Lower leg skin (tissue), 4 donors: Measurements from ENCODE around the gene SYDE2. TPM values are rescaled to one million over a fixed set of nuclear protein-coding genes. Genes with fewer than 3 reads are reported as not detected.

Experiments used
- DNase-seq, 2 donors: peaks; one replicate each; pipeline ENCODE4 v3.0.0-alpha.2; 2019; ENCODE audit warnings: low spot score in 2 of 2
- H3K4me3 ChIP-seq: fragments of 200-600 bp; sonication (generic); 2 replicates; pipeline ENCODE4 v1.5.1; 2017; ENCODE audit warnings: mild to moderate bottlenecking, low read depth; ENCODE audit not compliant: poor library complexity, severe bottlenecking
- CTCF ChIP-seq, 3 donors: fragments of 450-650 bp; IDR thresholded peaks; one replicate each; pipeline ENCODE4 v1.5.1; 2016; ENCODE audit warnings: antibody characterized with exemption in 3 of 3, mild to moderate bottlenecking in 3 of 3, moderate library complexity in 2 of 3
- POLR2A ChIP-seq, 2 donors: fragments of 450-650 bp; IDR thresholded peaks; one replicate each; pipeline ENCODE4 v1.6.1; 2016 to 2017; ENCODE audit warnings: antibody characterized with exemption in 2 of 2, mild to moderate bottlenecking in 1 of 2, moderate library complexity in 1 of 2
- WGBS, 2 donors: methylation state at CpG; one replicate each; pipeline ENCODE4 v1.1.5; 2018; 5-methylcytosine and 5-hydroxymethylcytosine counted together
- intact Hi-C: fragments of 100-400 bp; cut with DNase I; formaldehyde crosslinking; loops from one replicate; pipeline ENCODE4 v1.15.0; 2023; ENCODE audit warnings: low total_unique reads
- total RNA-seq, 4 donors: library from RNA; depleted of rRNA; stranded (reverse); fragments of >200 nt; gene quantifications; one replicate each; pipeline ENCODE4 v1.1.0, GENCODE V29; 2016

Gene SYDE2
- total RNA-seq, 4 donors from 2014 or later = 8.6 to 12.5 (median 10.4) TPM

GRCh38 chr1:85203573-85204171 is 2.9 kb upstream of the SYDE2 start:
- H3K4me3 ChIP-seq = no peak overlapping the region
- DNase-seq = no peak
- intact Hi-C loops = loop anchor here (10.0 kb wide), 1 partner anchor 51 kb away; the partner anchor contains the start of gene C1orf52
- TF ChIP-seq CTCF (IDR thresholded peaks at IDR 0.05) (no peak), POLR2A (IDR thresholded peaks at IDR 0.05) (no peak)
- 44 to 45% methylated on average over 2 of the region's 2 CpGs for WGBS, 2 donors

- H3K4me3 ChIP-seq = no peak overlapping the region
- TF ChIP-seq CTCF (IDR thresholded peaks at IDR 0.05) (no peak), POLR2A (IDR thresholded peaks at IDR 0.05) (no peak)
- 78 to 85% methylated on average over 2 of the region's 2 CpGs for WGBS, 2 donors
- intact Hi-C loops = loop anchor here (10.0 kb wide), 1 partner anchor 52 kb away; the partner anchor contains the start of gene C1orf52
- DNase-seq = no peak
These were observed 2.0 kb upstream of the SYDE2 start for GRCh38 chr1:85202864-85203255.

GRCh38 chr1:85202092-85202863 is 1.5 kb upstream of the SYDE2 start:
- intact Hi-C loops = loop anchor here (10.0 kb wide), 1 partner anchor 53 kb away; the partner anchor contains the start of gene C1orf52
- DNase-seq = no peak
- 17% methylated on average over 14 of the region's 14 CpGs for WGBS, 2 donors
- H3K4me3 ChIP-seq = peak overlapping the region; percentile 74
- no peak for TF ChIP-seq POLR2A (IDR thresholded peaks at IDR 0.05)
- TF ChIP-seq CTCF (IDR thresholded peaks at IDR 0.05) = no peak

GRCh38 chr1:85201340-85202091 is 700 bp upstream of the SYDE2 start:
- TF ChIP-seq POLR2A (IDR thresholded peaks at IDR 0.05) = no peak
- H3K4me3 ChIP-seq = peak overlapping the region; percentile 74
- peak; percentile 49 to 93 for DNase-seq
- intact Hi-C loops = loop anchor here (10.0 kb wide), 1 partner anchor 53 kb away; the partner anchor contains the start of gene C1orf52
- 1% methylated on average over 28 to 52 of the region's 81 CpGs for WGBS, 2 donors

GRCh38 chr1:85199667-85200462 is 951 bp downstream of the SYDE2 start:
- intact Hi-C loops = loop anchor here (10.0 kb wide), 1 partner anchor 55 kb away; the partner anchor contains the start of gene C1orf52
- DNase-seq = no peak
- peak overlapping the region; percentile 74 for H3K4me3 ChIP-seq
- TF ChIP-seq POLR2A (IDR thresholded peaks at IDR 0.05) (no peak), CTCF (IDR thresholded peaks at IDR 0.05) (no peak)
- 4 to 6% methylated on average over 26 of the region's 26 CpGs for WGBS, 2 donors
